NCI-H1694 (cell line): ENCODE measurements around the gene AKAP6.
A peak's percentile ranks its signal among the peaks of the same experiment; 100 is the strongest.

ENCODE experiments used
- DNase-seq: peaks from one replicate; lab custom pipeline; 2025; lab: John Stamatoyannopoulos, UW

The AKAP6 gene, protein sequence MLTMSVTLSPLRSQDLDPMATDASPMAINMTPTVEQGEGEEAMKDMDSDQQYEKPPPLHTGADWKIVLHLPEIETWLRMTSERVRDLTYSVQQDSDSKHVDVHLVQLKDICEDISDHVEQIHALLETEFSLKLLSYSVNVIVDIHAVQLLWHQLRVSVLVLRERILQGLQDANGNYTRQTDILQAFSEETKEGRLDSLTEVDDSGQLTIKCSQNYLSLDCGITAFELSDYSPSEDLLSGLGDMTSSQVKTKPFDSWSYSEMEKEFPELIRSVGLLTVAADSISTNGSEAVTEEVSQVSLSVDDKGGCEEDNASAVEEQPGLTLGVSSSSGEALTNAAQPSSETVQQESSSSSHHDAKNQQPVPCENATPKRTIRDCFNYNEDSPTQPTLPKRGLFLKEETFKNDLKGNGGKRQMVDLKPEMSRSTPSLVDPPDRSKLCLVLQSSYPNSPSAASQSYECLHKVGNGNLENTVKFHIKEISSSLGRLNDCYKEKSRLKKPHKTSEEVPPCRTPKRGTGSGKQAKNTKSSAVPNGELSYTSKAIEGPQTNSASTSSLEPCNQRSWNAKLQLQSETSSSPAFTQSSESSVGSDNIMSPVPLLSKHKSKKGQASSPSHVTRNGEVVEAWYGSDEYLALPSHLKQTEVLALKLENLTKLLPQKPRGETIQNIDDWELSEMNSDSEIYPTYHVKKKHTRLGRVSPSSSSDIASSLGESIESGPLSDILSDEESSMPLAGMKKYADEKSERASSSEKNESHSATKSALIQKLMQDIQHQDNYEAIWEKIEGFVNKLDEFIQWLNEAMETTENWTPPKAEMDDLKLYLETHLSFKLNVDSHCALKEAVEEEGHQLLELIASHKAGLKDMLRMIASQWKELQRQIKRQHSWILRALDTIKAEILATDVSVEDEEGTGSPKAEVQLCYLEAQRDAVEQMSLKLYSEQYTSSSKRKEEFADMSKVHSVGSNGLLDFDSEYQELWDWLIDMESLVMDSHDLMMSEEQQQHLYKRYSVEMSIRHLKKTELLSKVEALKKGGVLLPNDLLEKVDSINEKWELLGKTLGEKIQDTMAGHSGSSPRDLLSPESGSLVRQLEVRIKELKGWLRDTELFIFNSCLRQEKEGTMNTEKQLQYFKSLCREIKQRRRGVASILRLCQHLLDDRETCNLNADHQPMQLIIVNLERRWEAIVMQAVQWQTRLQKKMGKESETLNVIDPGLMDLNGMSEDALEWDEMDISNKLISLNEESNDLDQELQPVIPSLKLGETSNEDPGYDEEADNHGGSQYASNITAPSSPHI (N-terminal part only)

DNA sequence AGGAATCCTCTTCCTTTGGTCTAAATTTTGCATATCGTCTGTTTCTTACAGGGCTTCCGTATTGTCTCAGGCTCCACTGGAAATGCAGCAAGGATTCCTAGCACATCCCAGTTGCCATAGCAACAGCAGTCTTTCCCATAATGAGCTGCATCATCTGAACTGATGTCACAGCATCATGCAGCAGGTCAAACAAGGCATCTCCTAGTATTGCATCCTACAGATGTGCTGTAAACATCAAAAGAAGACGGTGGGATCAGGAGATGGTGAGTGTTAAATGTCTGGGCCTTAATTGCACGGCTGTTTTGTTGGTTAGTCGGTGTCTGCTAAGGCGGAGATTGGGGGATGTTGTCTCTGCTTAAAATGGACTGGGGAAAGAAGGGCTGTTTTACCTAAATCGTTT, at the start of gene AKAP6:
Gene AKAP6 (plus strand): TSS at position 153 of the 400 bp plus-strand sequence. CDS start 104,196 bp downstream, outside the sequence.
- peak; percentile 40 for DNase-seq

DNA sequence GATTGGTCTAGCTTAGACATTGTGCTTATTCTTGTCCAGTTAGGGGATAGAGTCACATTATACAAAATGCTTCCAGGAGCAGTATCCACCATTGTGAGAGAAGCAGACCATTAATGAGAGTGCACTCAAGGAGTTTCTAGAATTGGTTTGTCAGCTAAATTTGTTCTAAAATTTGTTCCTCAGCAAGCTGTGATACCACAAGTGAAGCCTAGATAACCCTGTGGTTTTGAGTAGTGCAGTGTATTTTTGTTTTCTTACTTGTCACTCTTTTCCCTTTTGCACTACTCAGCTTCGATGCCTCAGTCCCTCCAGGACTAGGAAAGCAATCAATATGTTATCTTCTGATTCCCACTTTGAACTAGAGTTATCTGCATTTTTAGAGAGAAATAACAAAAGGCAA, 42.5 kb upstream of the AKAP6 start:
- DNase-seq, result no peak

DNA sequence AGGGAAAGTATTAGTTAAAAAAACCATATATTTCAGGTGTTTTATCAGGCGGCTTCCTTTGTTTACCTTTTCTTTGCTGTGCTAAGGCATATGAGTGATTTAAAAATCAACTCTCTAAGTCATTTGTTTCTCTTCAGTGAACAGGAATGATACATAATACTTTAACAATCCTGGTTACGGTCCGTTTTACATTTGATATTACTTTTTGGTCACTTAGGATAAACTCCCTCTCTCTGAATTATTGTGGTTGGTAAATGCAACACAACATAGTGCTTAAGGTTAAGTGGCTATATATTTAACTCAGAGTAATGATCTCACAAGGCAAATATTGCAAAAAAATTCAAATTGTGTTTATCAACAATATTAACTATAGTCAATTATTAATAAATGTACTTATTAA, 32.7 kb upstream of the AKAP6 start:
- DNase-seq, result no peak

DNA sequence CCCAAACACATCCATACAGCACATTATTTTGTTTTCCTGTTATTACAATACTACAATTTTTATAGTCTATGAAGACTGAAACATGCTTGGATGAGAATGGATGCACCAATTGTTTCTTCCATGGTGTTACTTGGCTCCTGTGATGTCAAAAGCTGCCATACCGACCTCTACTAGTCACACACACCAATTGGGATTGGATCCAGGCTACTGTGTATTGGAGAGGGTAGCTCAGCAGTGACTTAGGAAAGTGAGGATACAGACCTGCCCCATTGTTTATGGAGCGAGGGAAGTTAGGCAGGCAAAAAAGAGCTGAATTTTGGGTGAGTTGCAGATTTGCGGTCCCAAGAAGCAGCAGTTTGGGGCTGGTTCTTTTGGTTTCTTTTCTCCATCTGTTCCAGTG, 30.8 kb upstream of the AKAP6 start:
- no peak for DNase-seq

DNA sequence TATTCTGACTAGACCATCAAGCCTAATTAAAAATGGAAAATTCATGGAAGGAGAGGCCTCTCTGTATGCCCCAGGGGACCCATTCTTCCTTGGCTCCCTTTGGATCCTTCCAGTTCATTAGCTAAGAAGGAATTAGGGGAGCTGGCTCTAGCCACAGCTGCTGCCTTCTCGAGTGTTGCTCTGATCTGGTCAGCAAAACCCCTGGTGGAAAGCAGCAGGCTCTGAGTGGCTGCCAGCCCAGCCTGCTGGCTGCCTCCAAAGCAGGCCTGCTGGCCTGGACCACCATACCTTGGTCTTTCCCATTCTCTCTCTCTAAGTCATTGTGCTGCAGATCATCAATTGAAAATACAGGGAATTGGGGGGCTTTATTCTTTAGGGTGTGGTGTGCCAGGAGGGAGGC, 29.0 kb upstream of the AKAP6 start:
- no peak for DNase-seq

DNA sequence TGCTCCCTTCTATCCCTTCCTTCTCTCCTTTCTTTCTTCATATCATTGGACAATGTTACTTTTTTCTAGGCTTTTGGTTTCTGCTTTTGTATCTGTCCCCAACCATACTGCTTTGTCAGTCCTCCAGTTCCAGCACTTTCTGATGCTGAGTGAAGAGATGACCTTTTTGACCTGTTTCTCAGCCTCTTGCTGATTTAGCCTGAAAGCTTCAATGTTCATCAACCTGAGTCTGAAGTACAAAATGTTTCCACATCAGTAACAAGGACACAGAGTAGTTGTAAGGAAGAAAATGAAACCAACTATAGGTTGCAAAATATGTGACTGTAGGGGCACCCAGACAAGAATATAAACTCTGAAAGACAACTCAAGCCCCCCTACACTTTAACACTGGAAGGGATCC, 25.2 kb upstream of the AKAP6 start:
- DNase-seq, result no peak

DNA sequence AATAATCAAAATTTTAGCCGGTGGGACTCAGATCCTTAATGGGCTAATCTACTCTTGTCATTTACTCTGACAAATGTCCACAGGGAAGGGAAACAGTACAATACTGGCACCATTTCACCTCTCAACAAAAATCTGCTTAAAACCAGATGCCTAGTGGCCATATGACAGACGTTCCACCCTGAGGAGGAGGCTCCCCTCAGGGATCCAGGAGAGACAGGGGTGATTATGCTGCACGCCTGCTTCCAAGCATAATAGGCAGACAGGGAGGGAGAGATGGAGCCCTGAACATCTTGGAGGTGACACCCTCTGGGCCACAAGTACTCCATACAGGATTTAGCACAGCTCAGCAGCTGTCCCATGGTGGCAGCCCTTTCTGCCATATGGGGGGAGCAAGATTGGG, 24.8 kb upstream of the AKAP6 start:
- peak; percentile 19 for DNase-seq

DNA sequence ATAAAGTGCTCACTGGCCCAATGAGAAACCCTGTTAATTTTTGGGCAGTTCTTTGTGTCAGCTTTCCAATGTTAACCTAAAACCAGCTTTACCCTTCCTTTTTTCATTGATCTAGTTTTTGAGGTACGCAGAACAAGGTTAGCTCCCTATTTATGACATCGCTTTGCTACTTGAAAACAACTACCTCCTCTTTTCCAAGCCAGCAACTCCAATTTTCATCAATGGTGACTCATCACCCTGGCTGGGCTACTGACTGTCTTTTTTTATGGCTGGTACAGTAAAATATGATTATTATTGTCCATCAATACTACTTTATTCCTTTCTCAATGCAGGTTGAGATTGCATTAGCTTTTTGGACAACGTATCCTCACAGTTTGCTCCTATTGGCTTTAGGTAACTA, 22.5 kb upstream of the AKAP6 start:
- DNase-seq, result no peak

DNA sequence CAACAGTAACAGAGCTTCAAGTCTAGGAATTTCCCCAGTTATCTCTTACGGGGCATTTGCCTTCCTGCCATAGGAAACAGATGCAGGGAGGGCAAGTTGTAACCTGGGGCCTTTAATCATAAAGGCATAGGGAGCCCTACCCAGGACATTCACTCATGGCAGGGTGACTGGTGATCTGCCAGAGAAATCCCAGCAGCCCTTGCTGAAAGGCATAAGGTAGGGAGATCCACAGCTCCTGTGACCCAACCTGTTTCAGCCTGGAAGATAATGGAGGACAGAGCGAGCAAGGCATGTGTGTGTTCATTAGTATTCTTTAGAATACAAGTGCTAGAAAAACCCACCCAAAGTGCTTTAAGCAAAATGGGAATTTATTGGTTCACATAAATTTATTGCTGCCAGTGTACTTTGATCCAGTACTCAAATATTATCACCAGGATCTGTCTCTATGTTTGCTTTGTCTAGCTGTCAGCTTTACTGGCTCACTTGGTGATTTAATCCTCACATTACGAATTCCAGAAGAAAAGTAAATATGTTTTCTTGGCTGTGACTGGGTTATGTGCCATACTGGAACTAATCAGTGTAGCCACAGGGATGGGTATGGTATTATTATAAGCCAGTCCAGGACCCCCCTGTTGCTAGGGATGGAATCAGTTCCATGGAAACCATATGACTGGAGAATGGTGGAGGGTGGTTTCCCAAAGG, 21.1 kb upstream of the AKAP6 start:
- no peak for DNase-seq

DNA sequence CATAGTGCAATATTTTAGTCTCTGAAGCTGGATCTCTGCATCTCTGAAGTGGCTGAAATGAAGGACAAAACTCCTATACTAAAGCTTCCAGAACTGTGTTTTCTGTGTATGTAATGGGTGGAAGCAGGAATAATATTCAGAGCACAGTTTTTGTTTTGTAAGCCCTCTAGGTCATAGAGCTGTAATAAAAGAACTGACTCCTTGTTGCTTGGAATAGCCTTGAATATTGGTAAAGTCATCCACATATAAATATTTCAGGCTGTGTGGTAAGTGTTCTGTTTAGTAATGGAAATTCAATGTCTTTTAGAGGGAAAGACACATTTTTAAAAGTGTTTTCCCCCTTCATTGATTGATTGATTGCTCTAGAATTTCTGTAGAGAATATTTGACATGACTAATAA, 18.2 kb upstream of the AKAP6 start:
- DNase-seq, result no peak

DNA sequence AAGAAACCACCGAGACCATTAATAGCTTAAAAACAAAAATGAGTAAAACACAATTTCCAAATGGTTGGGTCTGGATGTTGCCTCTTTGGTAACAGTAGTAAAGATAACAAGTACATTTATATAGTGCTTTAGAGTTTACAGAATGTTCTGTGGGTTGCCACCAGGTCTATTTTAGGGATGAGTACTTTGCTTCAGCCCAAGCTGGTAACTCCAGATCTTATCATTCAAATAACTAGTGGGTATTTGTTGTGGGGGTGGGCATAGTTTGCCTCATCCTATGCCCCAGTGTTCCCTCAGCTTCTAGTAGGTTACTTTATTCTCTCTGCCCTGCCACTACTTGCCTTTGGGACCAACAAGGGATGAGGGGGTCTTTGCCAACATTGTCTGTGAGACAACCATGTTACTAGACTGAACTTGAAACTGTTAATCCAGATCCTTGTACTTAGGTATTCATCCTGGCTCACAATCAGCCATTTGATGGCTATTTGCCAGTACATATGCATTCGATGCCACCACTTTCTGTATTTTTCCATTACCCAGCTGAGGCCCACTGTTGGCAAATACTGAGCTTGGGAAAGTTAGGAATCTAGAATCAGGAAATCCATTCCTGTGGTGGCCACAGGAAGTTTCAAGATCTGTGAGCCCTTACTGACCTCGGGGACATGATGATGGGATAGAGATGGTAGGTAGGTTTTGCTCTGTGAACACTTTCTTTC, 17.6 kb upstream of the AKAP6 start:
- DNase-seq, result no peak

DNA sequence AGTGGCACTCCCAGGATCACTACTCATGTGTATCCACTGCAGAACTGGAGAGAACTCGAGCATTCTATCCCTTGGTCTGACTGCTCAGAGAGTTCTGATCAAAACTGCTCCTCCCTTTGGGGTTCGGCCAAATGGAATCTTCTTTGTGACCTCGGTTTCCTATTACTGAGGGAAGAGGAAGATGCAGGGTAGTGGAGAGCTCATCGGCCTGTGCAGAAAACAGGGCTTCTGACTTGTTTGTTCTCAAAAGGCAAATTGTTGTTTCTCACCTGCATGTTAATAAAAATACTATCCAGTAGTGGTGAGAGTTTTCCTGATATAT, 17.1 kb upstream of the AKAP6 start:
- no peak for DNase-seq

DNA sequence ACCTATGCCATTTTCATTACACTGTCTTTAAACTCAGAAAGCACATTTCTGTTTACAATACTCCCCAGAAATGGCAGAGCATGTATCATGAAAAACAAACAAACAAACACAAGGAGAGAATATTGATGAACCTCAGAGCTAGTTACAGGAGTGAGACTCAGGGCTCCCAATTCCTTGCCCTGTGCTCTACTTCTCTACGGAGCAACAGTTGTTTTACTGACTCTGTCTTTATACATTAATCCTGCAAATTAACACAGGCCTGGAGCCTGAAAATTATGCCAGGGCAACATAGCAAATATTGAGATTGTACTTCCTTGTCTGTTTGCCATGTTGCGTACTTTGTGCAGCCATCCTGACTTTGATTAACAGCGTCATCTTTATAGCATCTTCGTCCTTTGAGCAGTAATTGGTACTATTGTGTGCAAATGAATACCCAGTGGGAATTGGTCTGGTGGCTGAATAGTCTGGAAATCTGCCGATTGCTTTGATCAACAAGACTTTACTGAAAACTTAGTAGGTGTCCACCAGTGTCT, 15.2 kb upstream of the AKAP6 start:
- DNase-seq, result no peak

DNA sequence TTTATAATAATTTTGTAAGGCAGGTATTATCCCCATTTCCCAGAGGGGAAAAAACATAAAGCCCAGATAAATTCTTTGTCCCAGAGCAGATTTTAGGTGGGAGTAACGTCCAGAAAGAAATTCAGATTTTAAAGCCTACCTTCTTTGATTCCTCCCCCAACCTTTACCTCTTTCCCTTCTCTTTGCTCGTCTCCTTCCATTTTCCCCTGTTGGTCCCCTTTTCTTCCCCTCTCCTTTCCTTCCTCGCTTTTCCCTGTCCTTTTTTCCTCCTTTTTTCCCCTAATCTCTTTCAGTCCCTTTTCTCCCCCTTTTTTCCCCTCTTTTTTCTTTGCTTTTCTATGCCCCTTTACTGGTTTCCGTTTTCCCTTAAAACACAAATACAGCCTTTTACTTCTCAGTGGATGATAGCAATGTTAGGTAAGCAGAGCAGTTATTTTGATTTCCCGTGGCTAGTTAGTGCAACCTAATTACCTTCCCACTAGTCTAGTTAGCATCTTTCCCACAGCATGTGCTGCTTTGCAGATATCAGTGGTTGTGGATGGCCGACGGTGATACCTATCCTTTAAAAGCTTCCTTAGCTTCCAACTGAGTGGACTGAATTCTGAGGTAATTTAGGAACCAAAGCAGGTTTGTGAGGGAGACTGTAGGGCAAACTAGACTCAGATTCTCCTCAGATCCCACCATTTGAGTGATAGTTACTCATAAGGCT, 10.9 kb upstream of the AKAP6 start:
- no peak for DNase-seq

DNA sequence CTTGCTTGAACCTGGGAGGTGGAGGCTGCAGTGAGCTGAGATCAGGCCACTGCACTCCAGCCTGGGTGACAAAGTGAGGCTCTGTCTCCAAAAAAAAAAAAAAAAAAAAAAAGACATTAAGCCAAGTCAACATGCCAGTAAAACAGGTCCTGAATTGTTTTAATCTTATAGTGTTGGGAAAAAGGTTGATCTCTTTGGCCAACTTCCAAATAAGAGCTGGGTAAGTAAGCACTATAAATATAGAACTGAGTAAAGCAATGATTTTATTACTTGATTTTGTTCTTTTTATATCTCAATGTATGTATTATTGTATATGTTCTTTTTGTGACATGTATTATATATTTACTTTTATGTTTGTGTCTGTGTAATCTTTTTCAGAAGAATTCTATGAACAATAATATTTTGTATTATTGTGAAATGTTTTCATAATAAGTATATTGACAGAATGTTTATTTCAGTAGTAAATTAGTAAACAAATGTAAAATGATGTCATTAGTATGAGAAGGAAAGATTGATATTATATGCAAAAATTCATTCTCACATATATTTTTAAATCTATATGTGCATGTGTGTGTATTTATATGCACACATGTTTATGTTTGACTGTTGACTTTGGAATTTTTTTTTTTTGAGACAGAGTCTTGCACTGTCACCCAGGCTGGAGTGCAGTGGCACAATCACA, 9.6 kb upstream of the AKAP6 start:
- no peak for DNase-seq

DNA sequence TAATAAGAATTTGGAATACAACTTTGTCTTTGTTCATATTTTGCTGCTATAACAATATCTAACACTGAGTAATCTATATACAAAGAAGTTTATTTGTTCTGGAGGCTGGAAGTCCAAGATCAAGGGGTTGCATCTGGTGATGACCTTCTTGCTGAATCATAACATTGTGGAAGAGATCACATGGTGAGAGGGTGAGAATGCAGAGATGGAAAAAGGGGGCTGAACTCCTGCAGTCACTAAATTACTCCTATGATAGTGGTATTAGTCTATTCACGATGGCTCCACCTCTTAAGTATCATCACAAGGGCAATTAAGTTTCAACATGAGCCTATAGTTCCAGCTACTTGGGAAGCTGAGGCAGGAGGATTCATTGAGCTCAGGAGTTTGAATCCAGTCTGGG, 4.5 kb upstream of the AKAP6 start:
- no peak for DNase-seq

DNA sequence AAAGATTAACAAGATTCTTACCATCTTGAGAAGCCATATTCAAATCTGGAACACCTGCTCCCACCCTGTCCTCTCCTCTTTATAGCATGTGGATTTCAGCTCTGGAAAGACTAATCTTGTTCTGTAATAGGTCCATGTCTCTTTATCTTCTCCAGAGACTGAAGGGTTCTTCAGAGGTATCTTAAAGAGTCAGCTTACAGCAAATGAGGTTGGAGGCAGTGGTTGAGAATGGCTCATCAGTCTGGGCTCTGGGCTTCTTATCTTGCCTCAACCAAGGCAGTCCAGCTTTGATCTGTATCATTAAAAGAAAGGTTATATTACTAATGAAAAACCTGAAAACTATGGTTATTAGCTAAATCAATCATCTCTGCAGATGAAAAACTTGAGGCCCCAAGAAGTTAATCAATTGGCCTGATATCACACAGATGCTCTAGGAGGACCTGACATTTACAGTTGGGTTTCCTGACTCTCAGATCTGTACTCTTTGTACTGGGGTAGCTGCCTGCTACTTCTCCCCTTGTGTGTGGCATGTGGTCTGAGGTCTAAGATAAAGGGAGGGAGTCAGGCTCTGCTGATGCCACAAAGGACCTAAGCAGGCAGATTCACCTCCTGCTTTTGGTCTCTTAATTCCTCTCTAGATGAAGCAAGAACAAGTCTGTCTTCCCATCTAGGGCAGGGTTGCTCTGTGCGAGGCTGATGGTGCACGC, 1.7 kb upstream of the AKAP6 start:
- no peak for DNase-seq

DNA sequence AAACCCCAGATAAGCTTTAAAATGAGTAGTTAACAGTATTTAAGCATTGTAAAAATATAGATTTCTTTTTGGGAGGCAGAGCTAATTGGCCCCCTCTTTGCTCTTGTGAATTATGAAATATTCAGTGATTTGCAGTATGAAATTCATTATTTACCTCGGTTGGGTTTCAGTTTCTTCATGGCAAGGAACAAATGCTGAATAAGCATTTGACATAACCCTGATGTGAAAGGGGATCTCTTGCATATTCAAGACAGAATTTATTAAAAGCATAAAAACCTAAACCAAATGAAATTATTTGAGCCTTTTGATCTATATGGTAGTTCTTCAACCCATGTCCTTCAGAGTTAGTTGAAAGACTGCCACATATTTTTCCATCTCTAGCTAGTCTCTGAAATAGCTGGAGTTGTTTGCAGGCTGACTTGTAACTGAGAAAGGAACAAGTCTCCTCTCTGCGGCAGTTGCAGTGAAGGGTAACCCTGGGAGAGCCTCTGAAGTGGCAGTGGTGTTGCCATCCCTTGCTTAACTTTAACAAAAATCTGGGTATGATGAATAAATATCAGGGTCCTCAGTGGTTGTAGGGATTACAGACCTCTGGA, 690 bp downstream of the AKAP6 start:
- no peak for DNase-seq
